Ectodermal cell (in vitro differentiated cells): Measurements from ENCODE around the gene SYT10.
"Not testable (repeated sequence)": the region's sequence is repeated elsewhere in the genome, so short reads cannot be mapped to it uniquely, and the experiment has no call there.

Source experiments
- H3K27ac ChIP-seq: 2 replicates; pipeline ENCODE4 v1.7.0; 2013; ENCODE audit warnings: mild to moderate bottlenecking, low read depth, low read length; ENCODE audit not compliant: insufficient read depth, poor library complexity, severe bottlenecking
- H3K27me3 ChIP-seq: 2 replicates; pipeline ENCODE4 v1.7.0; 2013; ENCODE audit warnings: mild to moderate bottlenecking, low read length; ENCODE audit not compliant: insufficient read depth, control insufficient read depth, poor library complexity, severe bottlenecking
- H3K36me3 ChIP-seq: one replicate; pipeline ENCODE4 v1.7.0; 2013; ENCODE audit warnings: low read length; ENCODE audit not compliant: control insufficient read depth, insufficient read depth
- H3K4me1 ChIP-seq: one replicate; pipeline ENCODE4 v1.7.0; 2013; ENCODE audit warnings: low read length; ENCODE audit not compliant: control insufficient read depth, insufficient read depth
- H3K4me3 ChIP-seq: 2 replicates; pipeline ENCODE4 v1.7.0; 2013; ENCODE audit warnings: low read depth, low read length, control low read depth; ENCODE audit not compliant: insufficient read depth
- H3K9me3 ChIP-seq: 2 replicates; pipeline ENCODE4 v1.7.0; 2013; ENCODE audit warnings: mild to moderate bottlenecking, low read length, moderate library complexity; ENCODE audit not compliant: control insufficient read depth
- WGBS, 2 experiments: methylation state at CpG; one replicate each; pipeline ENCODE4 v1.1.7; 2013; ENCODE audit warnings: missing lambda C conversion rate in 2 of 2; 5-methylcytosine and 5-hydroxymethylcytosine counted together

SYT10 gene

DNA sequence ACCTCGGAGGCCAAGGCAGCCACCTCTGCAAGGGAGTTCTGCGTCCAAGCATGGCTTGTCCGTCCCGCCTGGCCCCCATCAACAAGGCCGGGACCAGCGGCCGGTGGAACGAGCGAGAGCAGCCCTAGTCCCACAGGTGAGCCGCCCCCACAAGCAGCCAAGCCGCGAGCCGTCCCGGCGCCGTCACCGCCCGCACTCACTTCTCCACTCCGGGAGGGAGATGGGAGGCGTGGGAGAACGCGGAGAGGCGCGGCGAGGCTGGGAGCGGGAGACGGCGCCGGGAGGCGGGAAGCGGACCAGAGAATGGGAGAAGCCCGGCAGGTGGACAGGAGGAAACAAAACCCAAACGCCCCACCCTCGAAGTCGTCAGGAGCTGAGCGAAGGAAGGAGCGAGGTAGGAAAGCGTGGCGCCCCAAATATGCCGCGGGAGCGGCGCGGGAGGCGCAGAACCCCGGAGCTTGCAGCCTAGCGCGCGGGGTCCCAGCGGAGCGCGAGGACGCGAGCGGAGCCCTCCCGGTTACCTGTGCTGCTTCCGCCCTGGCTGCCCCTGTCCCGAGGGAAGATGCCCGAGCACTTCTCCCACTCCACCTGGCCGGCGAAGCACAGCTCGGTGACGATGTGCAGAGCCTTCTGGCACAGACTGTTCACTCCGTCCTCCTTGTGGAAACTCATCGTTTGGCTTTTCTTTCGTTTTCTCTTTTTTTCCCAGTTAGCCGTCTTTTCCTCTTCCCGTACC lies 600 bp downstream of the SYT10 start:
- no peak overlapping the region for H3K27ac ChIP-seq
- H3K27me3 ChIP-seq: peaks cover 37% of the 10 kb centered on the region
- 1% methylated on average over 68 of the region's 68 CpGs for WGBS, 2 experiments

DNA sequence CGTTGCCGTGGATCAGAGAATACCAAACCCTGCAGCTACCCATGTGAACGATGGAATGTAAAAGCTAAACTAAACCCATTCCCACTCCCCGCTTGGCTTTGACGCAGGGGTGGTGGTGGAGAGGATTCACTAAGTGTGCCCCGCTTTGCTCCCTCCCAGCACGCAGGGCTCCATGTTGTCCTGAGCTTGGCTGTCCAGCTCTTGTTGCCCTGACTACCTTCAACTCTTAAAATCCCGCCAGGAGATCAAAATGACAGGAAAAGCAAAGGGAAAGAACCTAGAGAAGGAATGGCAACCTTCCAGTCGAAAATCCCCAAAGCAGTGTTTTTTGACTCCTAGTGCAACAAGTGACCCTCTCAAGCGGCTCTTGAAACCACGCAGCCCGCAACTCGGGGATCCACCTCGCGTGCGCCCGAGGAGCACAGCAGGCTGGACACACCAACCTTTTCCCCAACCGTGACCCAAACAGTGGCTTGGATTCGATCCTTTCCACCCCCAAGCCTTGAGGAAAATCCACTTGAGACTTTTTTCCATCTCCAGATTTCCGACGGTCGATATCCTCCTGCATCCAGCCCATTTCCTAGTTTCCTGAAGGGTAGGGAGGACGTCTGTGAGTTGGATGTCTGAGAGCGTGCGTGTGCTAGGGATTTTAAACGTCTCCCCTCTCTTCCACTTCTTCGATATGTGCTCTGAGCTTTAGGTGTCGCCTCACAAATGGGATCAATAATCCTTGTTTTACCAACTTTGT lies 1.4 kb downstream of the SYT10 start:
- Histone ChIP-seq H3K27ac (no peak overlapping the region), H3K27me3 (peaks cover 37% of the 10 kb centered on the region)

More for the DNA sequence above, 600 bp downstream of the SYT10 start:
- H3K4me1 ChIP-seq: no peaks in the 10 kb centered on the region
- no peaks in the 10 kb centered on the region for H3K36me3 ChIP-seq
- peak overlapping the region; percentile 49 for H3K4me3 ChIP-seq
- no peaks in the 10 kb centered on the region for H3K9me3 ChIP-seq

DNA sequence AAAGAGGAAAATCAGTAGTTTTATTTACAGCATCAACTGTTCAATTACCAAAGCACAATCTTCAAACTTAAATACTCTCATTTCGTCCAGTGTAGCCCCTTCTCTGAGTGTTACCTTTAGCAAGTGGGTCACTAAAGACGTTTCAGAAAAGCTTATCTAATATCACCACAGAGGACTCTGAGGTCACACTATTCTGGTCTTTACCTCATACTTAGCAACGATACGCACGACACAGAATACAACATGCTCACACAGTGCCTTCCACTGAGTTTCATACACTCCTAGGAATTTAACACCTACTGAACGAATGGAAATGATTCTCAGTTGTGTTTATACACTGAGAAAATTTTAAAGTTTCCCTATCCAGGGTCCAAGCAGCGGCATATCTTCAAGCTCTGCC lies 2.0 kb downstream of the SYT10 start:
- Histone ChIP-seq H3K4me3 (no peak overlapping the region), H3K27me3 (peaks cover 37% of the 10 kb centered on the region), H3K4me1 (no peaks in the 10 kb centered on the region), H3K27ac (no peak overlapping the region), H3K9me3 (no peaks in the 10 kb centered on the region), H3K36me3 (no peaks in the 10 kb centered on the region)
- 89 to 91% methylated on average over 7 of the region's 7 CpGs for WGBS, 2 experiments

More for the DNA sequence above, 1.4 kb downstream of the SYT10 start:
- 70 to 78% methylated on average over 28 of the region's 28 CpGs for WGBS, 2 experiments
- H3K4me1 ChIP-seq: no peaks in the 10 kb centered on the region
- peak overlapping the region; percentile 49 for H3K4me3 ChIP-seq
- no peaks in the 10 kb centered on the region for H3K36me3 ChIP-seq
- H3K9me3 ChIP-seq: no peaks in the 10 kb centered on the region

GRCh38 chr12:33432992-33433391 lies 6.6 kb downstream of the SYT10 start:
- no peak overlapping the region for H3K27ac ChIP-seq
- H3K9me3 ChIP-seq: no peaks in the 10 kb centered on the region
- H3K4me3 ChIP-seq: no peak overlapping the region

GRCh38 chr12:33431648-33432047 lies 8.0 kb downstream of the SYT10 start:
- Histone ChIP-seq H3K27ac (no peak overlapping the region), H3K4me3 (no peak overlapping the region), H3K4me1 (no peaks in the 10 kb centered on the region), H3K27me3 (no peaks in the 10 kb centered on the region), H3K36me3 (no peaks in the 10 kb centered on the region), H3K9me3 (no peaks in the 10 kb centered on the region)
- WGBS, 2 experiments: 100% methylated on average over 1 of the region's 1 CpG; no CpG with 5 or more reads in 1 of the 2 experiments

More at GRCh38 chr12:33432992-33433391, 6.6 kb downstream of the SYT10 start:
- no peaks in the 10 kb centered on the region for H3K36me3 ChIP-seq
- peaks cover 11% of the 10 kb centered on the region for H3K27me3 ChIP-seq
- H3K4me1 ChIP-seq: no peaks in the 10 kb centered on the region

GRCh38 chr12:33429468-33429867 lies 10.2 kb downstream of the SYT10 start:
- 94 to 99% methylated on average over 2 of the region's 2 CpGs for WGBS, 2 experiments
- no peak overlapping the region for H3K27ac ChIP-seq
- H3K27me3 ChIP-seq: no peaks in the 10 kb centered on the region
- H3K4me3 ChIP-seq: no peak overlapping the region
- no peaks in the 10 kb centered on the region for H3K9me3 ChIP-seq
- H3K4me1 ChIP-seq: no peaks in the 10 kb centered on the region
- no peaks in the 10 kb centered on the region for H3K36me3 ChIP-seq

- Histone ChIP-seq H3K27me3 (no peaks in the 10 kb centered on the region), H3K4me3 (no peak overlapping the region), H3K27ac (no peak overlapping the region), H3K4me1 (no peaks in the 10 kb centered on the region), H3K9me3 (no peaks in the 10 kb centered on the region), H3K36me3 (no peaks in the 10 kb centered on the region)
- 67 to 73% methylated on average over 2 of the region's 2 CpGs for WGBS, 2 experiments
Observed at GRCh38 chr12:33427071-33427470, 12.5 kb downstream of the SYT10 start.

GRCh38 chr12:33423706-33424105 lies 15.9 kb downstream of the SYT10 start:
- Histone ChIP-seq H3K9me3 (no peaks in the 10 kb centered on the region), H3K27me3 (no peaks in the 10 kb centered on the region)
- 93 to 100% methylated on average over 1 of the region's 1 CpG for WGBS, 2 experiments

GRCh38 chr12:33412410-33412809 lies 27.2 kb downstream of the SYT10 start:
- not testable (repeated sequence) for H3K27me3 ChIP-seq, H3K4me1 ChIP-seq, H3K36me3 ChIP-seq, H3K4me3 ChIP-seq, H3K27ac ChIP-seq, H3K9me3 ChIP-seq
- WGBS, 2 experiments: 92 to 98% methylated on average over 5 to 6 of the region's 6 CpGs

More at GRCh38 chr12:33423706-33424105, 15.9 kb downstream of the SYT10 start:
- H3K4me1 ChIP-seq: no peaks in the 10 kb centered on the region
- H3K36me3 ChIP-seq: no peaks in the 10 kb centered on the region
- H3K4me3 ChIP-seq: no peak overlapping the region
- H3K27ac ChIP-seq: no peak overlapping the region

DNA sequence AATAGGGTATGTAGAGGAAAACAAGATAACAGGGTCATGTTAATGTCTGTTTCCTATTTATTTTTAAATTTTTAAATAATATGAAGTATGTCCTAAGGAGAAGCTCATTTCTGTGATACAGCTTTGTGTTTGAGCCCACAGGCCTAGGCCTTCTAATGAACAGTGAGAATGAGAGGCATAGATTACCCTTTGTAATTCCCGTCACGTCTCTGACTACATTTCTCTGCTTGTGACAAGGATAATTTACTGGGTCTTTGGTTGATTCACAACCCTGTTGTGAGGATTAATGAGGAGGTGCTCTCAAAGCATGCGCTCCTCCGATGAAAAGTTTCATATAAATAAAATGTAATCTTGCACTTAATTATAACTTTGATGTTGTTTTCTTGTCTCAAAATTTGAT lies 56.1 kb downstream of the SYT10 start:
- no peaks in the 10 kb centered on the region for H3K4me1 ChIP-seq
- H3K4me3 ChIP-seq: no peak overlapping the region
- no peaks in the 10 kb centered on the region for H3K36me3 ChIP-seq
- no peaks in the 10 kb centered on the region for H3K27me3 ChIP-seq
- 77 to 80% methylated on average over 2 of the region's 4 CpGs for WGBS, 2 experiments
- no peaks in the 10 kb centered on the region for H3K9me3 ChIP-seq
- no peak overlapping the region for H3K27ac ChIP-seq
